ENCODE data around the gene RGN. TPM values are rescaled to one million over a fixed set of nuclear protein-coding genes. Genes with fewer than 3 reads are reported as not detected.
A peak's percentile ranks its signal among the peaks of the same experiment; 100 is the strongest.

The RGN gene
- total and polyA plus RNA-seq, 7 donors = 0.69 to 11.9 (median 4.6) TPM

- Histone ChIP-seq H3K27me3 (ENCODE audit: insufficient read depth in 3 of 3, low read length in 2 of 3) (peaks cover 0 to 9% (median 0%) of the 10 kb centered on the region in 3 donors), H3K9me3 (no peaks in the 10 kb centered on the region), H3K36me3 (ENCODE audit: insufficient read depth in 1 of 2, low read depth in 1 of 2) (peaks cover 0 to 6% of the 10 kb centered on the region in 2 donors), H3K27ac (no peak overlapping the region), H3K4me3 (no peak overlapping the region), H3K4me1 (no peaks in the 10 kb centered on the region)
- DNase-seq (no peak), ATAC-seq (no peak)
- intact Hi-C loops (cut with DNase I) = no loop called here
- 65 to 79% (median 69%) methylated on average over 9 of the region's 9 CpGs for WGBS, 3 donors
- TF ChIP-seq, protein P1, sequence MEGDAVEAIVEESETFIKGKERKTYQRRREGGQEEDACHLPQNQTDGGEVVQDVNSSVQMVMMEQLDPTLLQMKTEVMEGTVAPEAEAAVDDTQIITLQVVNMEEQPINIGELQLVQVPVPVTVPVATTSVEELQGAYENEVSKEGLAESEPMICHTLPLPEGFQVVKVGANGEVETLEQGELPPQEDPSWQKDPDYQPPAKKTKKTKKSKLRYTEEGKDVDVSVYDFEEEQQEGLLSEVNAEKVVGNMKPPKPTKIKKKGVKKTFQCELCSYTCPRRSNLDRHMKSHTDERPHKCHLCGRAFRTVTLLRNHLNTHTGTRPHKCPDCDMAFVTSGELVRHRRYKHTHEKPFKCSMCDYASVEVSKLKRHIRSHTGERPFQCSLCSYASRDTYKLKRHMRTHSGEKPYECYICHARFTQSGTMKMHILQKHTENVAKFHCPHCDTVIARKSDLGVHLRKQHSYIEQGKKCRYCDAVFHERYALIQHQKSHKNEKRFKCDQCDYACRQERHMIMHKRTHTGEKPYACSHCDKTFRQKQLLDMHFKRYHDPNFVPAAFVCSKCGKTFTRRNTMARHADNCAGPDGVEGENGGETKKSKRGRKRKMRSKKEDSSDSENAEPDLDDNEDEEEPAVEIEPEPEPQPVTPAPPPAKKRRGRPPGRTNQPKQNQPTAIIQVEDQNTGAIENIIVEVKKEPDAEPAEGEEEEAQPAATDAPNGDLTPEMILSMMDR (IDR thresholded peaks at IDR 0.05) = no peak
Observed at GRCh38 chrX:47080215-47080914, 2.1 kb downstream of the RGN start.

DNA sequence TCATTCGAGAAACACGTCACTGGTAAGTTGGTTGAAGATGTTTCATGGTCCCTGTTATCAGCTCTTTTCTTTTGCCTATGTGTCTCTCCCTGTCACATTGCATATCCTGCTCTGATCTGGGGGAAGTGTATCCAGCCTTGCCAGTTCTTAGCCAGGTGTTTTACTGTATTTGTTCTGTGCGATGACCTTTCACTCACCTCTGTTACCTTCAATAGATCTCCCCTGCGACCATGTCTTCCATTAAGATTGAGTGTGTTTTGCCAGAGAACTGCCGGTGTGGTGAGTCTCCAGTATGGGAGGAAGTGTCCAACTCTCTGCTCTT lies 2.6 kb downstream of the RGN start:
- ATAC-seq (no peak), DNase-seq (no peak)
- TF ChIP-seq, protein P1 (IDR thresholded peaks at IDR 0.05) = no peak
- peaks cover 0 to 6% of the 10 kb centered on the region in 2 donors for H3K36me3 ChIP-seq (ENCODE audit: insufficient read depth in 1 of 2, low read depth in 1 of 2)
- 73 to 86% (median 86%) methylated on average over 5 of the region's 5 CpGs for WGBS, 3 donors
- H3K4me3 ChIP-seq = no peak overlapping the region
- peaks cover 0 to 9% (median 0%) of the 10 kb centered on the region in 3 donors for H3K27me3 ChIP-seq (ENCODE audit: insufficient read depth in 3 of 3, low read length in 2 of 3)
- no peaks in the 10 kb centered on the region for H3K9me3 ChIP-seq
- H3K4me1 ChIP-seq = no peaks in the 10 kb centered on the region
- no peak overlapping the region for H3K27ac ChIP-seq
- intact Hi-C loops (cut with DNase I) = no loop called here

- TF ChIP-seq, protein P1 (IDR thresholded peaks at IDR 0.05) = no peak
- ATAC-seq (no peak), DNase-seq (no peak)
- H3K9me3 ChIP-seq = no peaks in the 10 kb centered on the region
- H3K4me3 ChIP-seq = no peak overlapping the region
- no peak overlapping the region for H3K27ac ChIP-seq
- peaks cover 0 to 2% (median 0%) of the 10 kb centered on the region in 3 donors for H3K27me3 ChIP-seq (ENCODE audit: insufficient read depth in 3 of 3, low read length in 2 of 3)
- intact Hi-C loops (cut with DNase I) = loop anchor here in 1 of 2 donors (5.0 kb wide), 2 partner anchors 179 to 334 kb away; partner anchors contain the start of genes JADE3 and SLC9A7
- peaks cover 0 to 7% of the 10 kb centered on the region in 2 donors for H3K36me3 ChIP-seq (ENCODE audit: insufficient read depth in 1 of 2, low read depth in 1 of 2)
- no peaks in the 10 kb centered on the region for H3K4me1 ChIP-seq
- WGBS, 3 donors = 46 to 58% (median 50%) methylated on average over 4 of the region's 4 CpGs
Observed at GRCh38 chrX:47091149-47091775, 13.0 kb downstream of the RGN start.

DNA sequence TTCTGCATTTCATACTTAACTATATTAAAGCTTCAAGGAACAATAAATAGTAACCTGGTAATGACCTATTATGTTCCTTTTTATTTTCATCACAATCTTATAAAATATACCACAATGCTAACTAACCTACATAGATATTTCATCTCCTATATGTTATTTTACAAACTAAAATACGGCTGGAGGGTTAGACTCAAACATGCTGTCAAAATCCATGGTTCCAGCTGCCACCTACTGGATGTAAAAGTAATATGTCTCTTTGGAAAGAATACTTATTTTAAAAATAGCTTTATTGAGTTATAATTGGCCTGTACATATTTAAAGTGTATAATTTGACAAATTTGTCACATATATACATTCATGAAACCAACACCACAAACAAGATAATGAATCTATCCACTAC lies 15.0 kb downstream of the RGN start:
- peaks cover 0 to 3% of the 10 kb centered on the region in 2 donors for H3K36me3 ChIP-seq (ENCODE audit: insufficient read depth in 1 of 2, low read depth in 1 of 2)
- H3K9me3 ChIP-seq = no peaks in the 10 kb centered on the region
- no peak for DNase-seq
- ATAC-seq = peak in 1 of 4 donors; percentile 58
- TF ChIP-seq, protein P1 (IDR thresholded peaks at IDR 0.05) = peak; percentile 43
- no peak overlapping the region for H3K4me3 ChIP-seq
- H3K27me3 ChIP-seq (ENCODE audit: insufficient read depth in 3 of 3, low read length in 2 of 3) = peaks cover 0 to 2% (median 0%) of the 10 kb centered on the region in 3 donors
- intact Hi-C loops (cut with DNase I) = loop anchor here in 1 of 2 donors (5.0 kb wide), 2 partner anchors 181 to 336 kb away; partner anchors contain the start of genes JADE3 and SLC9A7
- H3K4me1 ChIP-seq = no peaks in the 10 kb centered on the region
- no peak overlapping the region for H3K27ac ChIP-seq
- WGBS, 3 donors = 0 to 13% (median 7%) methylated on average over 1 of the region's 1 CpG

Data from psoas muscle (tissue), 8 donors.